Measurements from ENCODE around the gene HORMAD2. TPM values are rescaled to one million over a fixed set of nuclear protein-coding genes. Genes with fewer than 3 reads are reported as not detected.

HORMAD2 gene
- total RNA-seq, 1 donor from 2014 or later: not detected

DNA sequence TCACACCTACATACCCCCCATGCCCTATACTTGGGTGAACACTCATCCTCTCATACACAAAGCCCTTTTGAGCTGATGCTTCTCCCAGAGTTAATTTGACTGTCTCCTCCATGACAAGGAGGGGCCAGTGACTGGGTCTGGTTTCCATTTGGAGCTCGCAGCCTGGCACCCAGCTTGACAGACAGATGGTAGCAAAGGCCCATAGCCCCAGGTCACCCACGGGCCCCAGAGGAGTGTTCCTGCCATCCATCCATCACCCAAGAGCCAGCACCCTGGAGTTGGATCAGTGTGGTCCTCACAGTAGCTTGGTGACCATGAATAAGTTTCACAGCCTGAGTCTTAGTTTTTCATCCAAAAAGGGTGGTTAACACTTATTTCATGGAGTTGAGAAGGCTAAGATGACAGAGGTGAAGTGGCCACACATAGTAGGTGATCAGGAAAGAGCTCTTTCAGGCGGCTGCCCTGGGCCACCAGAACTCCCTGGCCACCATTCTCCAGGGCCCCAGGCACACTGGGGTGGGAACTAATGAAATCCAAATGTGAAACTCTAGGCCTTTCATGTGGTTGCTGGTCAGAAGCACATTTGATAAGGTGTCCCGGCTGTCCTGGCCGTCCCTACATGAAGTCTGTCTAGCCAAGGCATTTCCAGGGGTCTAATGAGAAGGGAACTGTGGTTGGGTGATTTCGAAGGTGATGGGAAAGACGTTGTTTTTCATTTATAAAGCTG is 123.9 kb downstream of the HORMAD2 start:
- H3F3A ChIP-seq (ENCODE audit: low read depth): no peaks in the 10 kb centered on the region
- no peak overlapping the region for H3K27ac ChIP-seq
- no peaks in the 10 kb centered on the region for H3K36me3 ChIP-seq
- Mint-ChIP-seq H3K9me3 (peaks cover 5% of the 10 kb centered on the region), H3K27ac (no peak overlapping the region), H3K36me3 (no peaks in the 10 kb centered on the region), H3K4me3 (no peak overlapping the region), H3K4me1 (peaks cover 24% of the 10 kb centered on the region), H3K27me3 (ENCODE audit: insufficient read depth, low read depth) (peaks cover 15% of the 10 kb centered on the region)
- no peaks in the 10 kb centered on the region for H3K9me3 ChIP-seq (ENCODE audit: low read depth)
- no peak overlapping the region for H2AFZ ChIP-seq (replicated peaks)
- no peak overlapping the region for H3K4me3 ChIP-seq
- no peaks in the 10 kb centered on the region for H3K79me2 ChIP-seq (ENCODE audit: low read depth)
- no peak overlapping the region for H3K4me2 ChIP-seq
- no peak for DNase-seq (ENCODE audit: low spot score)
- TF ChIP-seq EZH2phosphoT487 (IDR thresholded peaks at IDR 0.05) (no peak), EZH2 (IDR thresholded peaks at IDR 0.05) (no peak)
- TF ChIP-seq, protein P1, sequence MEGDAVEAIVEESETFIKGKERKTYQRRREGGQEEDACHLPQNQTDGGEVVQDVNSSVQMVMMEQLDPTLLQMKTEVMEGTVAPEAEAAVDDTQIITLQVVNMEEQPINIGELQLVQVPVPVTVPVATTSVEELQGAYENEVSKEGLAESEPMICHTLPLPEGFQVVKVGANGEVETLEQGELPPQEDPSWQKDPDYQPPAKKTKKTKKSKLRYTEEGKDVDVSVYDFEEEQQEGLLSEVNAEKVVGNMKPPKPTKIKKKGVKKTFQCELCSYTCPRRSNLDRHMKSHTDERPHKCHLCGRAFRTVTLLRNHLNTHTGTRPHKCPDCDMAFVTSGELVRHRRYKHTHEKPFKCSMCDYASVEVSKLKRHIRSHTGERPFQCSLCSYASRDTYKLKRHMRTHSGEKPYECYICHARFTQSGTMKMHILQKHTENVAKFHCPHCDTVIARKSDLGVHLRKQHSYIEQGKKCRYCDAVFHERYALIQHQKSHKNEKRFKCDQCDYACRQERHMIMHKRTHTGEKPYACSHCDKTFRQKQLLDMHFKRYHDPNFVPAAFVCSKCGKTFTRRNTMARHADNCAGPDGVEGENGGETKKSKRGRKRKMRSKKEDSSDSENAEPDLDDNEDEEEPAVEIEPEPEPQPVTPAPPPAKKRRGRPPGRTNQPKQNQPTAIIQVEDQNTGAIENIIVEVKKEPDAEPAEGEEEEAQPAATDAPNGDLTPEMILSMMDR (IDR thresholded peaks at IDR 0.05): no peak
- H3K27me3 ChIP-seq: no peaks in the 10 kb centered on the region
- no peaks in the 10 kb centered on the region for H4K20me1 ChIP-seq (ENCODE audit: low read depth)
- H3K4me1 ChIP-seq: peaks cover 13% of the 10 kb centered on the region
- no peak overlapping the region for H3K9ac ChIP-seq

DNA sequence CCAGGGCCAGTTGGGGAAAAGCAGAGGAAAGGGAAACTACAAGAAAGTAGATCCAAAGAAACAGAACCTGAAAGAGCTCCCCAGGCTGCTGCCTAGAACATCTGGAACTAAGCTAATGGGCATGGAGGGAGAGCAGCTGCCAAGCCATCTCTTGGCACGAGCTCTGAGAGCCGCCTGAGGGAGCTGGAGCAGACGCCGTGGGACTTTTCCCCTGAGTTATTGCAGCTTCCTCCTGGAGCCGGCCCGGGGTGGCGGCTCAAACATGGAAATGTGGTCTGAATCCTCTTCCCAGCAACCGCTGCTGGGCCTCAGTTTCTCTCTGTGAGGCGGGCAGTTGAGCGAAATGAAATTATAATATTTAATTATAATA is 124.5 kb downstream of the HORMAD2 start:
- H3K27me3 Mint-ChIP-seq (ENCODE audit: insufficient read depth, low read depth): peaks cover 15% of the 10 kb centered on the region
- no peaks in the 10 kb centered on the region for H3K36me3 Mint-ChIP-seq
- H3K4me3 Mint-ChIP-seq: no peak overlapping the region
- peaks cover 13% of the 10 kb centered on the region for H3K4me1 ChIP-seq
- H3K4me2 ChIP-seq: no peak overlapping the region
- H3K9me3 Mint-ChIP-seq: peaks cover 5% of the 10 kb centered on the region
- H3K27ac ChIP-seq: no peak overlapping the region
- TF ChIP-seq EZH2 (IDR thresholded peaks at IDR 0.05) (no peak), EZH2phosphoT487 (IDR thresholded peaks at IDR 0.05) (no peak)
- TF ChIP-seq, protein P1 (IDR thresholded peaks at IDR 0.05): no peak
- H4K20me1 ChIP-seq (ENCODE audit: low read depth): no peaks in the 10 kb centered on the region
- H3K36me3 ChIP-seq: no peaks in the 10 kb centered on the region
- no peak overlapping the region for H2AFZ ChIP-seq (replicated peaks)
- no peak overlapping the region for H3K4me3 ChIP-seq
- H3K9me3 ChIP-seq (ENCODE audit: low read depth): no peaks in the 10 kb centered on the region
- H3K79me2 ChIP-seq (ENCODE audit: low read depth): no peaks in the 10 kb centered on the region
- no peak overlapping the region for H3K27ac Mint-ChIP-seq
- H3K9ac ChIP-seq: no peak overlapping the region
- H3K4me1 Mint-ChIP-seq: peaks cover 27% of the 10 kb centered on the region
- H3K27me3 ChIP-seq: no peaks in the 10 kb centered on the region
- no peak for DNase-seq (ENCODE audit: low spot score)
- no peaks in the 10 kb centered on the region for H3F3A ChIP-seq (ENCODE audit: low read depth)

DNA sequence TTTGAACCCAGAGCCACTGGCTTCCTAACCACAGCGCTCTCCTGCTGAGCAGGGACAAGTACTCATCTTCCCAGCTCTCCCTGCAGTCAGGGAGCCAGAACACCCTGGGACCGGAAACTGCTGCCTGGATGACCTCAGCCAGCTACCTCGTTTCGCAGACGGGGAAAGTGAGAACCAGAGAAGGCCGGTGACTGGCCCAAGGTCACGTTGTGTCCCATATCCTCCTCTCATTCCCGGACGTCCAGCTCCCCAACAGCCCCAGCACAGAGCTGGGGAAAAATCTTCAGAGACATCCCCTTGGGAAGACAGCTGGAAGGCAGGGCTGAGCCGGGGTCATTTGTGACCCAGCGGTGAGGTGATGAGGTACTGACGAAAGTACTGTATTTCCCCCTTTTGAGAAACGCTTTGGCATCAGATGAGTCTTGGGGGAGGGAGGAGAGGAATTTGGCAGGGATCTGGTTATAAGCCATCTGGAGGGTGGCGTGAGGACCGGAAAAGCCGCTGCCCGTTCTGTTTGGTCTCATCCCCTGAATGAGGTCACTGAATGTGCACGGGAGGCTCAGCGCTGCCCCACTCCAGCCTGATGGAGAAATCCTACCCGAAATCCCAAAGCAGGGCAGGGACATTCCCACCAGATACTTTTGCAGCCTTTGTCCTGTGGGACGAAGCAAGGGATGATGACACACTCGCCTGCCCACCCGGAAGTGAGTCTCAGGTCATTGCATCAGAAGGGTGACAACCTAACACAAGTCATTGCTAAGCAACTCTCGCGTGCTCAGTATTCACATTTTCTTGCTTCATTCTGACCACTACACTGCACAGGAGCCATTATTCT is 125.2 kb downstream of the HORMAD2 start:
- H3K9me3 ChIP-seq (ENCODE audit: low read depth): no peaks in the 10 kb centered on the region
- H3K4me3 ChIP-seq: no peak overlapping the region
- Mint-ChIP-seq H3K36me3 (no peaks in the 10 kb centered on the region), H3K9me3 (peaks cover 5% of the 10 kb centered on the region), H3K27ac (no peak overlapping the region), H3K27me3 (ENCODE audit: insufficient read depth, low read depth) (peaks cover 15% of the 10 kb centered on the region), H3K4me3 (no peak overlapping the region), H3K4me1 (peaks cover 33% of the 10 kb centered on the region)
- H3K27me3 ChIP-seq: no peaks in the 10 kb centered on the region
- H2AFZ ChIP-seq (replicated peaks): no peak overlapping the region
- H3K27ac ChIP-seq: no peak overlapping the region
- H3K4me1 ChIP-seq: peaks cover 18% of the 10 kb centered on the region
- H3K4me2 ChIP-seq: no peak overlapping the region
- TF ChIP-seq, protein P1 (IDR thresholded peaks at IDR 0.05): no peak
- TF ChIP-seq EZH2phosphoT487 (IDR thresholded peaks at IDR 0.05) (no peak), EZH2 (IDR thresholded peaks at IDR 0.05) (no peak)
- H3K9ac ChIP-seq: no peak overlapping the region
- H4K20me1 ChIP-seq (ENCODE audit: low read depth): no peaks in the 10 kb centered on the region
- no peaks in the 10 kb centered on the region for H3K79me2 ChIP-seq (ENCODE audit: low read depth)
- H3K36me3 ChIP-seq: no peaks in the 10 kb centered on the region
- no peak for DNase-seq (ENCODE audit: low spot score)
- no peaks in the 10 kb centered on the region for H3F3A ChIP-seq (ENCODE audit: low read depth)
